ENCODE measurements around the gene SMAD5. TPM values are rescaled to one million over a fixed set of nuclear protein-coding genes. Genes with fewer than 3 reads are reported as not detected.

Gene SMAD5
- total and polyA plus RNA-seq, 2 of the 13 experiments (the other 11 are each of a cell fraction or from before 2014, with no cell fraction given), result 27.2 to 48.5 TPM

DNA sequence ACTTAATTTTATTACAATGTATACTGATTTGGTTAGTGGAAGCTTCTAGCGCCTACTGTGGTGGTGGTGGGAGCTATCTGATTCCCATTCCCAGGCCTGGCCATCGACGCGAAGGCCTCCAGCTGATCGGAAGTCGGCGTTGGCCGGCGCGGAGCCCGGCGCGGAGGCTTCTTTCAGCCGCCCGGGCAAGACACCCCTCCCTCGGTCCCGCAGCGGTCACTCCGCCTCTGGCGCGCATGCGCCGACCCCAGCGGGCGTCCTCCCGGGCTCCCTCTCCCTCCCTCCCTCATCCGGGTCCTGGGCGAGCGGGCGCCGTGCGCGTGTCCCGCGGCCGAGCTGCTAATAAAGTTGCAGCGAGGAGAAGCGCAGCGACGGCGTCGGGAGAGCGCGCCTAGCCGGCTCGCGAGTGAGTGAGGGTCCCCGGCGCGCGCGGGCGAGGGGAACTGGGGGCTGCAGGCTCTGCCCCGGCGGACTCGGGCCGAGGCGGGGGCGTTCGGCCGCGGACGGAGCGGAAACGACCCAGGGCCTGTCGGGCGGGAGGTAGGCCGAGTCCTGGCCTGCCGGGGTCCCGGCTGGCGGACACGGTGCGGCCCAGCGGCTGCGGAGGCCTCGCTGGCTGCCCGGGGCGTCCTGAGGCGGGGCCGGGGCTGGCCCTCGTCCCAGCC, at the start of gene SMAD5 (continued):
- TF ChIP-seq MAZ (IDR thresholded peaks at IDR 0.05; ENCODE audit: borderline replicate concordance, low read depth, low read length) (peak; percentile 95), MAZ (CRISPR knock-in tag; IDR thresholded peaks at IDR 0.05; ENCODE audit: low read depth) (peak; percentile 97), ZNF282 (IDR thresholded peaks at IDR 0.05; ENCODE audit: partially characterized antibody) (no peak), AGO2 (optimal IDR thresholded peaks at IDR 0.05; ENCODE audit: low read depth, low read length) (peak; percentile 89), FOSL2 (CRISPR knock-in tag; IDR thresholded peaks at IDR 0.05) (peak; percentile 59), ZNF224 (CRISPR knock-in tag; IDR thresholded peaks at IDR 0.05) (peak; percentile 80), THAP11 (CRISPR knock-in tag; IDR thresholded peaks at IDR 0.05) (peak; percentile 90), TARDBP (CRISPR knock-in tag; IDR thresholded peaks at IDR 0.05) (peak; percentile 54; the same call in 1 of the 2 replicates), HDAC2 (CRISPR knock-in tag; IDR thresholded peaks at IDR 0.05) (peak; percentile 61), ZNF331 (CRISPR knock-in tag; IDR thresholded peaks at IDR 0.05) (peak; percentile 89), ZMAT3 (CRISPR knock-in tag; conservative IDR thresholded peaks at IDR 0.05) (peak; percentile 99), ZNF124 (CRISPR knock-in tag; IDR thresholded peaks at IDR 0.05) (peak; percentile 42; the same call in 1 of the 2 replicates), MIER2 (CRISPR knock-in tag; IDR thresholded peaks at IDR 0.05) (0 out of 2 replicates have a peak, but pooled peaks have one; percentile 26), KLF16 (CRISPR knock-in tag; IDR thresholded peaks at IDR 0.05) (peak in 1 of 2 experiments; percentile 94; a peak in 2 of 4 replicates), TEAD3 (CRISPR knock-in tag; optimal IDR thresholded peaks at IDR 0.05; ENCODE audit: borderline replicate concordance) (no peak), HDAC6 (IDR thresholded peaks at IDR 0.05; ENCODE audit: low read depth, low read length) (no peak), ZNF205 (CRISPR knock-in tag; IDR thresholded peaks at IDR 0.05) (peak; percentile 87; the same call in 1 of the 2 replicates)
- TF ChIP-seq, protein P1, sequence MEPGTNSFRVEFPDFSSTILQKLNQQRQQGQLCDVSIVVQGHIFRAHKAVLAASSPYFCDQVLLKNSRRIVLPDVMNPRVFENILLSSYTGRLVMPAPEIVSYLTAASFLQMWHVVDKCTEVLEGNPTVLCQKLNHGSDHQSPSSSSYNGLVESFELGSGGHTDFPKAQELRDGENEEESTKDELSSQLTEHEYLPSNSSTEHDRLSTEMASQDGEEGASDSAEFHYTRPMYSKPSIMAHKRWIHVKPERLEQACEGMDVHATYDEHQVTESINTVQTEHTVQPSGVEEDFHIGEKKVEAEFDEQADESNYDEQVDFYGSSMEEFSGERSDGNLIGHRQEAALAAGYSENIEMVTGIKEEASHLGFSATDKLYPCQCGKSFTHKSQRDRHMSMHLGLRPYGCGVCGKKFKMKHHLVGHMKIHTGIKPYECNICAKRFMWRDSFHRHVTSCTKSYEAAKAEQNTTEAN (CRISPR knock-in tag; conservative IDR thresholded peaks at IDR 0.05), result peak; percentile 73
- TF ChIP-seq, protein P2, sequence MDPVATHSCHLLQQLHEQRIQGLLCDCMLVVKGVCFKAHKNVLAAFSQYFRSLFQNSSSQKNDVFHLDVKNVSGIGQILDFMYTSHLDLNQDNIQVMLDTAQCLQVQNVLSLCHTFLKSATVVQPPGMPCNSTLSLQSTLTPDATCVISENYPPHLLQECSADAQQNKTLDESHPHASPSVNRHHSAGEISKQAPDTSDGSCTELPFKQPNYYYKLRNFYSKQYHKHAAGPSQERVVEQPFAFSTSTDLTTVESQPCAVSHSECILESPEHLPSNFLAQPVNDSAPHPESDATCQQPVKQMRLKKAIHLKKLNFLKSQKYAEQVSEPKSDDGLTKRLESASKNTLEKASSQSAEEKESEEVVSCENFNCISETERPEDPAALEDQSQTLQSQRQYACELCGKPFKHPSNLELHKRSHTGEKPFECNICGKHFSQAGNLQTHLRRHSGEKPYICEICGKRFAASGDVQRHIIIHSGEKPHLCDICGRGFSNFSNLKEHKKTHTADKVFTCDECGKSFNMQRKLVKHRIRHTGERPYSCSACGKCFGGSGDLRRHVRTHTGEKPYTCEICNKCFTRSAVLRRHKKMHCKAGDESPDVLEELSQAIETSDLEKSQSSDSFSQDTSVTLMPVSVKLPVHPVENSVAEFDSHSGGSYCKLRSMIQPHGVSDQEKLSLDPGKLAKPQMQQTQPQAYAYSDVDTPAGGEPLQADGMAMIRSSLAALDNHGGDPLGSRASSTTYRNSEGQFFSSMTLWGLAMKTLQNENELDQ (CRISPR knock-in tag; IDR thresholded peaks at IDR 0.05; ENCODE audit: borderline replicate concordance), result no peak
- TF ChIP-seq, protein P3, sequence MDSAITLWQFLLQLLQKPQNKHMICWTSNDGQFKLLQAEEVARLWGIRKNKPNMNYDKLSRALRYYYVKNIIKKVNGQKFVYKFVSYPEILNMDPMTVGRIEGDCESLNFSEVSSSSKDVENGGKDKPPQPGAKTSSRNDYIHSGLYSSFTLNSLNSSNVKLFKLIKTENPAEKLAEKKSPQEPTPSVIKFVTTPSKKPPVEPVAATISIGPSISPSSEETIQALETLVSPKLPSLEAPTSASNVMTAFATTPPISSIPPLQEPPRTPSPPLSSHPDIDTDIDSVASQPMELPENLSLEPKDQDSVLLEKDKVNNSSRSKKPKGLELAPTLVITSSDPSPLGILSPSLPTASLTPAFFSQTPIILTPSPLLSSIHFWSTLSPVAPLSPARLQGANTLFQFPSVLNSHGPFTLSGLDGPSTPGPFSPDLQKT (CRISPR knock-in tag; IDR thresholded peaks at IDR 0.05; ENCODE audit: borderline replicate concordance), result no peak
- TF ChIP-seq, protein P4, sequence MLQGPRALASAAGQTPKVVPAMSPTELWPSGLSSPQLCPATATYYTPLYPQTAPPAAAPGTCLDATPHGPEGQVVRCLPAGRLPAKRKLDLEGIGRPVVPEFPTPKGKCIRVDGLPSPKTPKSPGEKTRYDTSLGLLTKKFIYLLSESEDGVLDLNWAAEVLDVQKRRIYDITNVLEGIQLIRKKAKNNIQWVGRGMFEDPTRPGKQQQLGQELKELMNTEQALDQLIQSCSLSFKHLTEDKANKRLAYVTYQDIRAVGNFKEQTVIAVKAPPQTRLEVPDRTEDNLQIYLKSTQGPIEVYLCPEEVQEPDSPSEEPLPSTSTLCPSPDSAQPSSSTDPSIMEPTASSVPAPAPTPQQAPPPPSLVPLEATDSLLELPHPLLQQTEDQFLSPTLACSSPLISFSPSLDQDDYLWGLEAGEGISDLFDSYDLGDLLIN (CRISPR knock-in tag; IDR thresholded peaks at IDR 0.05; ENCODE audit: borderline replicate concordance), result 0 out of 2 replicates have a peak, but pooled peaks have one; percentile 9
- TF ChIP-seq, protein P5, sequence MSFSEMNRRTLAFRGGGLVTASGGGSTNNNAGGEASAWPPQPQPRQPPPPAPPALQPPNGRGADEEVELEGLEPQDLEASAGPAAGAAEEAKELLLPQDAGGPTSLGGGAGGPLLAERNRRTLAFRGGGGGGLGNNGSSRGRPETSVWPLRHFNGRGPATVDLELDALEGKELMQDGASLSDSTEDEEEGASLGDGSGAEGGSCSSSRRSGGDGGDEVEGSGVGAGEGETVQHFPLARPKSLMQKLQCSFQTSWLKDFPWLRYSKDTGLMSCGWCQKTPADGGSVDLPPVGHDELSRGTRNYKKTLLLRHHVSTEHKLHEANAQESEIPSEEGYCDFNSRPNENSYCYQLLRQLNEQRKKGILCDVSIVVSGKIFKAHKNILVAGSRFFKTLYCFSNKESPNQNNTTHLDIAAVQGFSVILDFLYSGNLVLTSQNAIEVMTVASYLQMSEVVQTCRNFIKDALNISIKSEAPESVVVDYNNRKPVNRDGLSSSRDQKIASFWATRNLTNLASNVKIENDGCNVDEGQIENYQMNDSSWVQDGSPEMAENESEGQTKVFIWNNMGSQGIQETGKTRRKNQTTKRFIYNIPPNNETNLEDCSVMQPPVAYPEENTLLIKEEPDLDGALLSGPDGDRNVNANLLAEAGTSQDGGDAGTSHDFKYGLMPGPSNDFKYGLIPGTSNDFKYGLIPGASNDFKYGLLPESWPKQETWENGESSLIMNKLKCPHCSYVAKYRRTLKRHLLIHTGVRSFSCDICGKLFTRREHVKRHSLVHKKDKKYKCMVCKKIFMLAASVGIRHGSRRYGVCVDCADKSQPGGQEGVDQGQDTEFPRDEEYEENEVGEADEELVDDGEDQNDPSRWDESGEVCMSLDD (CRISPR knock-in tag; IDR thresholded peaks at IDR 0.05; ENCODE audit: borderline replicate concordance), result no peak

Data from HepG2 (cell line).